ENCODE measurements around the gene ORM1.

Gene ORM1

GRCh38 chr9:114289106-114289505 is 33.8 kb upstream of the ORM1 start (continued):
- TF ChIP-seq HIC1 (tag by site-specific recombination; IDR thresholded peaks at IDR 0.05) = no peak
- TF ChIP-seq ZNF202 (tag by site-specific recombination; IDR thresholded peaks at IDR 0.05; ENCODE audit: borderline replicate concordance) = no peak
- no peak for TF ChIP-seq ZBTB7A (tag by site-specific recombination; IDR thresholded peaks at IDR 0.05; ENCODE audit: low read depth)
- TF ChIP-seq ZNF837 (tag by site-specific recombination; IDR thresholded peaks at IDR 0.05) = no peak
- TF ChIP-seq ZNF776 (tag by site-specific recombination; IDR thresholded peaks at IDR 0.05; ENCODE audit: borderline replicate concordance) = no peak
- no peak for TF ChIP-seq ZNF366 (tag by site-specific recombination; conservative IDR thresholded peaks at IDR 0.05)
- TF ChIP-seq ZNF391 (tag by site-specific recombination; IDR thresholded peaks at IDR 0.05; ENCODE audit: borderline replicate concordance, low read depth) = no peak
- TF ChIP-seq ZNF239 (tag by site-specific recombination; IDR thresholded peaks at IDR 0.05) = no peak
- TF ChIP-seq ZNF521 (tag by site-specific recombination; IDR thresholded peaks at IDR 0.05) = no peak
- no peak for TF ChIP-seq ZNF623 (tag by site-specific recombination; IDR thresholded peaks at IDR 0.05)
- no peak for TF ChIP-seq TSHZ1 (tag by site-specific recombination; IDR thresholded peaks at IDR 0.05; ENCODE audit: borderline replicate concordance)

GRCh38 chr9:114289571-114290481 is 33.1 kb upstream of the ORM1 start:
- Histone ChIP-seq H3K36me3 (ENCODE audit: control insufficient read depth in 2 of 2, insufficient read depth in 1 of 2, low read length in 2 of 2) (peaks cover 0 to 14% of the 10 kb centered on the region in 2 experiments; a peak in 1 of 3 replicates), H3K9me3 (ENCODE audit: control insufficient read depth, insufficient read depth, low read depth, low read length) (no peaks in the 10 kb centered on the region), H3K27ac (ENCODE audit: extremely low read depth, low read depth, low read length) (no peak overlapping the region), H3K4me1 (ENCODE audit: control insufficient read depth, insufficient read depth, low read length) (no peaks in the 10 kb centered on the region), H3K4me3 (ENCODE audit: low read depth, low read length) (no peak overlapping the region)
- POLR2A ChIA-PET = interaction anchor here (0.6 to 1.1 kb wide), 2 partner anchors 182 to 450 kb away, joined by 3 to 9 read pairs; no protein-coding TSS in a partner anchor
- CTCF ChIA-PET = interaction anchor here (0.6 to 8.5 kb wide), 30 partner anchors 8 to 616 kb away, joined by 3 to 225 read pairs (median 9); partner anchors contain the start of genes AMBP, COL27A1 and KIF12
- no peak for TF ChIP-seq ZSCAN18 (tag by site-specific recombination; IDR thresholded peaks at IDR 0.05)
- TF ChIP-seq ZNF133 (tag by site-specific recombination; IDR thresholded peaks at IDR 0.05) = no peak
- TF ChIP-seq SP2 (tag by site-specific recombination; IDR thresholded peaks at IDR 0.05) = no peak
- TF ChIP-seq PRDM10 (tag by site-specific recombination; IDR thresholded peaks at IDR 0.05) = peak; percentile 45; the same call in 1 of the 2 replicates
- no peak for TF ChIP-seq ZNF292 (tag by site-specific recombination; IDR thresholded peaks at IDR 0.05; ENCODE audit: borderline replicate concordance, low read depth)

All from HEK293 (cell line).